Ectodermal cell (in vitro differentiated cells): Measurements from ENCODE around the gene BCL7C.

ENCODE experiments used
- H3K27ac ChIP-seq: 2 replicates; pipeline ENCODE4 v1.7.0; 2013; ENCODE audit warnings: mild to moderate bottlenecking, low read depth, low read length; ENCODE audit not compliant: insufficient read depth, poor library complexity, severe bottlenecking
- H3K27me3 ChIP-seq: 2 replicates; pipeline ENCODE4 v1.7.0; 2013; ENCODE audit warnings: mild to moderate bottlenecking, low read length; ENCODE audit not compliant: insufficient read depth, control insufficient read depth, poor library complexity, severe bottlenecking
- H3K36me3 ChIP-seq: one replicate; pipeline ENCODE4 v1.7.0; 2013; ENCODE audit warnings: low read length; ENCODE audit not compliant: control insufficient read depth, insufficient read depth
- H3K4me1 ChIP-seq: one replicate; pipeline ENCODE4 v1.7.0; 2013; ENCODE audit warnings: low read length; ENCODE audit not compliant: control insufficient read depth, insufficient read depth
- H3K4me3 ChIP-seq: 2 replicates; pipeline ENCODE4 v1.7.0; 2013; ENCODE audit warnings: low read depth, low read length, control low read depth; ENCODE audit not compliant: insufficient read depth
- H3K9me3 ChIP-seq: 2 replicates; pipeline ENCODE4 v1.7.0; 2013; ENCODE audit warnings: mild to moderate bottlenecking, low read length, moderate library complexity; ENCODE audit not compliant: control insufficient read depth
- WGBS, 2 experiments: methylation state at CpG; one replicate each; pipeline ENCODE4 v1.1.7; 2013; ENCODE audit warnings: missing lambda C conversion rate in 2 of 2; 5-methylcytosine and 5-hydroxymethylcytosine counted together

BCL7C gene

DNA sequence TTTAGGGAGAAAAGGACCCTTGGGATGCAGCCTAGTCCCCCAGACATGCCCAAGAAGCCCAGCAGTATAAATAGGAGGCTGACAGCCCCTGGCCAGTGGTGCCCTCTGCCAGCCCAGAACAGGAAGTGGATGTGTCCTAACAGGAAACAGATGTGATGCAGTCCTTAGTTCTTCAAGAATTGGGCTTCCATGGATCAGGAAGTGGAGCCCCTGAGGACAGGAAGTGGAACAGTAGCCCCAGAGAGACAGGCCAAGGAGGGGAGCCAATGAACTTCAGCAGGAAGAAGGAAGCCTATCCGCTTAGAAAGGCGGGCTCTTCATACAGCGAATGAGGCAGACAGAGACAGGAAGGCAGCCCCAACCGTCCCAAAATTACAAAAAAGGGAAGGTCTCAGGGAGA is 9.7 kb upstream of the BCL7C start:
- WGBS, 2 experiments, result 96 to 97% methylated on average over 4 of the region's 4 CpGs
- no peaks in the 10 kb centered on the region for H3K36me3 ChIP-seq
- H3K27me3 ChIP-seq, result peaks cover 12% of the 10 kb centered on the region
- H3K9me3 ChIP-seq, result no peaks in the 10 kb centered on the region
- H3K4me3 ChIP-seq, result no peak overlapping the region
- H3K4me1 ChIP-seq, result no peaks in the 10 kb centered on the region
- no peak overlapping the region for H3K27ac ChIP-seq

DNA sequence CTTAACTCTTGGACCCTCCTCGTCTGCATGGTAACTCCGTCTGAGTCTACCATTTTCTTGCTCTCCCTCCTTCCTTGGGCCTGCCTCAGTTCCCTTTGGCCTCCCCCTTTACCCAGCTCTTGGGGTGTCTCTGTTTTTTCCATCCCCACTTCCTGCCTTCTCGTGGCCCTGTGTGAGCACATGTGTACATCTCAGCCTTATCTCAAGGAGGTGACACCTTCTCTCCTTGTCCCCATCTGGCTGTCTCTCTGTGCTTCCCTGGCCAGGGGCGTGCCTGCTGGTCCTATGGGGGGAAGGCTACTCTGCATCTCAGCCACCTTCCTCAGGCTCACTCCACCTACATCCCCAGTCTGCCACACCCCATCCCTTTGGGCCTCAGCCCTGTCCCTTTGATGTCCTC is 9.1 kb upstream of the BCL7C start:
- Histone ChIP-seq H3K36me3 (no peaks in the 10 kb centered on the region), H3K9me3 (no peaks in the 10 kb centered on the region), H3K27me3 (peaks cover 12% of the 10 kb centered on the region), H3K4me3 (no peak overlapping the region), H3K27ac (no peak overlapping the region), H3K4me1 (no peaks in the 10 kb centered on the region)
- 92 to 95% methylated on average over 4 of the region's 4 CpGs for whole genome bisulfite sequencing, 2 experiments

DNA sequence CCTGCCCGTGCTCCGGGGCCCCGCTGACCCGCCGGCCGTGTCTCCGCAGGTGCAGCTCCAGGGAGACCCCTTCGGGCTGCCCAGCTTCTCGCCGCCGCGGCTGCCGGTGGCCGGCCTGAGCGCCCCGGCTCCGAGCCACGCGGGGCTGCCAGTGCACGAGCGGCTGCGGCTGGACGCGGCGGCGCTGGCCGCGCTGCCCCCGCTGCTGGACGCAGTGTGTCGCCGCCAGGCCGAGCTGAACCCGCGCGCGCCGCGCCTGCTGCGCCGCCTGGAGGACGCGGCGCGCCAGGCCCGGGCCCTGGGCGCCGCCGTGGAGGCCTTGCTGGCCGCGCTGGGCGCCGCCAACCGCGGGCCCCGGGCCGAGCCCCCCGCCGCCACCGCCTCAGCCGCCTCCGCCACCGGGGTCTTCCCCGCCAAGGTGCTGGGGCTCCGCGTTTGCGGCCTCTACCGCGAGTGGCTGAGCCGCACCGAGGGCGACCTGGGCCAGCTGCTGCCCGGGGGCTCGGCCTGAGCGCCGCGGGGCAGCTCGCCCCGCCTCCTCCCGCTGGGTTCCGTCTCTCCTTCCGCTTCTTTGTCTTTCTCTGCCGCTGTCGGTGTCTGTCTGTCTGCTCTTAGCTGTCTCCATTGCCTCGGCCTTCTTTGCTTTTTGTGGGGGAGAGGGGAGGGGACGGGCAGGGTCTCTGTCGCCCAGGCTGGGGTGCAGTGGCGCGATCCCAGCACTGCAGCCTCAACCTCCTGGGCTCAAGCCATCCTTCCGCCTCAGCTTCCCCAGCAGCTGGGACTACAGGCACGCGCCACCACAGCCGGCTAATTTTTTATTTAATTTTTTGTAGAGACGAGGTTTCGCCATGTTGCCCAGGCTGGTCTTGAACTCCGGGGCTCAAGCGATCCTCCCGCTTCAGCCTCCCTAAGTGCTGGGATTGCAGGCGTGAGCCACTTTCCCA is 8.4 kb upstream of the BCL7C start:
- no peaks in the 10 kb centered on the region for H3K4me1 ChIP-seq
- no peaks in the 10 kb centered on the region for H3K9me3 ChIP-seq
- H3K27ac ChIP-seq, result peak overlapping the region; percentile 55
- peak overlapping the region; percentile 41 for H3K4me3 ChIP-seq
- 11 to 12% methylated on average over 99 of the region's 99 CpGs for WGBS, 2 experiments
- no peaks in the 10 kb centered on the region for H3K36me3 ChIP-seq
- peaks cover 12% of the 10 kb centered on the region for H3K27me3 ChIP-seq

DNA sequence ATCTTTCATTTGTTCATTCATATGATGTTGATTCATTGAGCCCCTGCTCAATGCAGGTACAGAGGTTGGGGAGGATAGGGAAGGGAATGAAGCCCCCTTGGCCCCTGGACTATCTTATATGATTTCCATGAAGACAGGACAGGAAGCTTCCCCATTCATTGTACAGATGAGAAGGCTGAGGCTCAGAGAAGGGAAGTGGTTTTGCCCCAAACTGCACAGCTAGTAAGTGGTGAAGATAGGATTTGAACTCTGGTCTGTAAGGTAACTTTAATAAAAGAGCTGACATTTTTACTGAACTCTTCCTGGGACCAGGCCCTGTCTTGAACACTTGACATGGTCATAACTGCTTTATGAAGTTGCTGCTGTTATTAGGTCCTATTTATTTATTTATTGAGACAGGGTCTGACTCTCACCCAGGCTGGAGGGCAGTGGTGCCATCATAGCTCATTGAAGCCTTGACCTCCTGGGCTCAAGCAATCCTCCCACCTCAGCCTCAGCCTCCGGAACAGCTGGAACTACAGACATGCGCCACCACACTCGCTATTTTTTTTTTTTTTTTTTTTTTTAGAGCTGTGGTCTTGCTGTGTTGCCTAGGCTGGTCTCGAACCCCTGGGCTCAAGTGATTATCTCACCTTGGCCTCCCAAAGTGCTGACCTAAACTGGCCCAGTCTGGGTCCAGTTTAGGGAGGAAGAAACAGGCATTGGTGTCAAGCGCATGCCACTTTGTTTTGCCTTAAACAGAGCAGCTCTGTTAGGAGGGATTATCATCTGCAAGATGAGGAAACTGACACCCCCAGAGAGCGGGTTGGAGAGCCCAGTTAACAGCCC is 7.5 kb upstream of the BCL7C start:
- no peak overlapping the region for H3K27ac ChIP-seq
- H3K9me3 ChIP-seq, result no peaks in the 10 kb centered on the region
- H3K4me1 ChIP-seq, result no peaks in the 10 kb centered on the region
- H3K4me3 ChIP-seq, result peak overlapping the region; percentile 36
- no peaks in the 10 kb centered on the region for H3K36me3 ChIP-seq
- 44 to 55% methylated on average over 3 to 6 of the region's 6 CpGs for WGBS, 2 experiments
- H3K27me3 ChIP-seq, result peaks cover 12% of the 10 kb centered on the region

DNA sequence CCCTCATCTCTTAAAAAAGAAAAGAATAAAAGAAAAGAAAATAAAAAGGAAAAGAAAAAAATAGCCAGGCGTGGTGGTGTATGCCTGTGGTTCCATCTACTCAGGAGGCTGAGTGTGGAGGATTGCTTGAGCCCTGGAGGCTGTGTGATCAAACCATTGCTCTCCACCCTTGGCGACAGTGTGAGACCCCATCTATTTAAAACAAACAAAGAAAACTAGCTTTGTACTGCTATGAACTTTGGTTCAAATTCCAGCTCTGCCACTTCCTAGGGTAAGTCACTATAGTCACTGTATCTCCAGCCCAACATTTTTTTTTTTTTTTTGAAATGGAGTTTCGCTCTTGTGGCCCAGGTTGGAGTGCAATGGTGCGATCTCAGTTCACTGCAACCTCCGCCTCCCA is 6.7 kb upstream of the BCL7C start:
- H3K4me1 ChIP-seq, result peaks cover 6% of the 10 kb centered on the region
- 92 to 93% methylated on average over 5 of the region's 5 CpGs for WGBS, 2 experiments
- no peak overlapping the region for H3K4me3 ChIP-seq
- H3K27ac ChIP-seq, result no peak overlapping the region
- no peaks in the 10 kb centered on the region for H3K9me3 ChIP-seq
- no peaks in the 10 kb centered on the region for H3K36me3 ChIP-seq
- peaks cover 12% of the 10 kb centered on the region for H3K27me3 ChIP-seq

DNA sequence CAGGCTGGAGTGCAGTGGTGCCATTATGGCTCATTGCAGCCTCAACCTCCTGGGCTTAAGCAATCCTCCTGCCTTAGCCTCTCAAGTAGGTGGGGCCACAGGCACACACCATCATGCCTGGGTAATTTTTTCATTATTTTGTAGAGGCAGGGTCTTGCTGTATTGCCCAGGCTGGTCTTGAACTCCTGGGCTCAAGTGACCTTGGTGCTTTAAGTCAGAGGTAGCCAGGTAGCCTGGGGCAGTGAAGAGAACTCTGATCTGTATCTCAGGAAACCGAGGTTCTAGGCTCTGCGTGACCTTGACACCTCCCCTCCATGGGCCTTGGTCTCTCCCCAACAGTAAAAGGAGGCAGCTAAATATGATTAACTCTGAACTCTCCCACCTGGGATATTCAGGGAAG is 5.9 kb upstream of the BCL7C start:
- H3K9me3 ChIP-seq, result no peaks in the 10 kb centered on the region
- H3K4me3 ChIP-seq, result no peak overlapping the region
- peaks cover 17% of the 10 kb centered on the region for H3K27me3 ChIP-seq
- peaks cover 7% of the 10 kb centered on the region for H3K4me1 ChIP-seq
- H3K27ac ChIP-seq, result no peak overlapping the region
- no peaks in the 10 kb centered on the region for H3K36me3 ChIP-seq
- WGBS, 2 experiments, result 91 to 100% methylated on average over 2 of the region's 2 CpGs

DNA sequence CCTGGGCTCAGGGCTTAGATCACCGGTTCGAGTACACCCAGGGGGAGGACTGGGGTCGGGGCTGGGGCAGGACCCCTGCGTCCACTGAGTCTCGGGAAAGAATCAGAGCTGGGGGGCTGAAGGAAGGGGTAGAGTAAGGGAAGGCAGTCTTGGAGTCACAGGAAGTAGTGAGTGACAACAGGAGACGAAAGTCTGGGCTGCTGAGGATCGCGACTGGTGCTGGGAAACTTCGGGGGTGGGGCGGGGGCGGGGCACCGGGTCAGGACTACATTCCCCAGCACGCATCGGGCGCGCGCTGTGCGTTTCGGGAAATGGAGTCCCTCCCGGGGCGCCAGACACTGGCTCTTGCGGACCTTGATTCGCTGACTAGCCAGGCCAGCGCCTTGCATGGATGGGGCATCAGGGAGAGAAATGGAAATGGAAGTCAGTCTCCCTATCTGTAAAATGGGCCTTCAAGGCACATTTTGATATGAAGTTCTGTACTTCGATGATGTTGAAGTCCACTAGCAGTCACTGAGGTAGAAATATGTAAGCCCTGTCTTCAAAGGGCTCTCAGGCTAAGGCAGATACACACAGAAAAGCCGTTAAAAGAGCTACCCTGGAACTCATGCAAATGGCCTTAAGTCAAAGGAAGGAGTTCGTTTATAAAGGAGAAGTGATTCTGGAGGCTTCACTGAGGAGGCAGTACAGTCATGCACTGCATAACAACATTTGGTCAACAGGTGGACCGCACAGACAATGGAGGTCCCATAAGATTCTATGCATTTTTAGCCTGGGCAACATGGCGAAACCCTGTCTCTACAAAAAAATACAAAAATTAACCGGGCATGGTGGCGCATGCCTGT is 3.2 kb upstream of the BCL7C start:
- 20% methylated on average over 31 of the region's 31 CpGs for WGBS, 2 experiments
- peaks cover 14% of the 10 kb centered on the region for H3K4me1 ChIP-seq
- H3K27me3 ChIP-seq, result peaks cover 23% of the 10 kb centered on the region
- H3K4me3 ChIP-seq, result peak overlapping the region; percentile 39
- no peaks in the 10 kb centered on the region for H3K9me3 ChIP-seq
- peak overlapping the region; percentile 83 for H3K27ac ChIP-seq
- H3K36me3 ChIP-seq, result no peaks in the 10 kb centered on the region

DNA sequence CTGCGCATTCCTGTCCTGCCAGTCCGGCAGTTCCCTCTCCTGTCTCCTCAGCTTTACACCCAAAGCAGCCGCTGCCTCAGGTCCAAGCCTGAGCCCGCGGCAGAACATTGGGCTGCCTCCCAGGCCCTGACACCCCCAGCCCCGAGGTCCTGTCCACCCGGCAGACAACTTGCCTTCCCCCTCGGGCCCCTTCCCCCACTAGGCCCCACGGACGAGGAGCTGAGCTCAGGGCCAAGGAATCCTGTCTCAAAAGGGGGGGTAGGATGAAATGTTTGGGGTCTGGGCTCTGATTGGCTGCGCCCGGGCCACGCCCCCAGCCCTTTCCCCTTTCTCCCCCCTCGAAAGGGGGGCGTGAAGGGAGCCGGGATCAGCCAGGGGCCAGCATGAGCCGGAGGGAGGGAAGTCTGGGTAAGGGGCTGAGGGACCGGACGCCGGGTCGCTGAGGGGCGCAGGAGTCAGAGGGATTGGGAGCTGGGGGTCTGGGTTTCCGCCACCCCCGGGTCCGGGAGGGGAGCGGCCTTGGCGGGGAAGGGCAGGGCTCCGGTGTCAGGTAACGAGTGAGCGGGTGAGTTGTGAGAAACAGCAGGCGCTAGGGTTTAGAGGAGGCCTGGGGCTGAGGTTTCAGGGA is 2.5 kb upstream of the BCL7C start, which contains the start of gene CTF1:
TSS of gene CTF1 (plus strand) at position 354 of the 628 bp plus-strand sequence. CDS start at position 384, 30 bp downstream.
- H3K9me3 ChIP-seq, result no peaks in the 10 kb centered on the region
- peaks cover 18% of the 10 kb centered on the region for H3K27me3 ChIP-seq
- 1 to 2% methylated on average over 28 to 31 of the region's 31 CpGs for WGBS, 2 experiments
- peak within 1 kb of the TSS; percentile 39 for H3K4me3 ChIP-seq
- no peaks in the 10 kb centered on the region for H3K36me3 ChIP-seq
- H3K4me1 ChIP-seq, result peaks cover 14% of the 10 kb centered on the region
- peak within 1 kb of the TSS; percentile 83 for H3K27ac ChIP-seq

DNA sequence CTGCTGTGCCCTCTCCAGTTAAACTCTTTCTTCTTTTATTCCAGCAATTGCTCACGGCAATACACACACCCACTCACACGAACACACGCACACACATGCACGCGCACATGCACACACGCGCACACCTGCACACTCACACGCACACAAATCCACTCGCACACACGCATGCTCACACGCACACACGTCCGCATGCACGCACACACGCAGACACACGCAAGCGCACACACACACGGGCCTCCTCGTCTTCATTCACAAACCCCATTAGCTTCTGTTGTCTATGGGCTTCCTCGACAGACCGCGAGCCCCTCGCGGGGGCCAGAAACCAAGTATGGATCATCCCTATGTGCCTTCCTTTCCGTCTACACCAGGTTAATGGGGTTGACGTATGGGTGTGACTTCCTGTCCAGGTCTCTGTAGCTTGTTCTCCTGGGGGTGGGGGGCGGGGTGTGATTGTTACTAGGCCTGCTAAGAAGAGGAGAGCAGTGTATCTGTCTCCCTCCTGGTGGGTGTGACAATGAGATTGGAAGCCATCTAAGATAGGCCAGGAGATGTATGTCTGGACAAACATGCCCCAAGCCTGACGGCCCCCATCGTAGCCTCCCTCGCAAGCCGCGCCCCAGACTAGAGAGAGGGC is 1.9 kb upstream of the BCL7C start:
- H3K36me3 ChIP-seq, result no peaks in the 10 kb centered on the region
- 70 to 75% methylated on average over 32 of the region's 32 CpGs for WGBS, 2 experiments
- H3K27me3 ChIP-seq, result peaks cover 12% of the 10 kb centered on the region
- H3K9me3 ChIP-seq, result no peaks in the 10 kb centered on the region
- peak overlapping the region; percentile 83 for H3K27ac ChIP-seq
- H3K4me3 ChIP-seq, result peak overlapping the region; percentile 39
- peaks cover 14% of the 10 kb centered on the region for H3K4me1 ChIP-seq
